WTC11 (cell line): ENCODE measurements around the gene TPCN2. TPM values are rescaled to one million over a fixed set of nuclear protein-coding genes. Genes with fewer than 3 reads are reported as not detected.

ENCODE experiments used
- ATAC-seq: fragments of 200-7000 bp; cut with Tn5 transposase; 2 replicates; pipeline ENCODE4 v1.10.0; 2021; ENCODE audit warnings: mild to moderate bottlenecking, moderate library complexity
- CTCF ChIA-PET: fragments of 300-600 bp; sonication (Branson Sonifier 250); formaldehyde crosslinking; loops from one replicate; lab custom pipeline; 2021; ENCODE audit warnings: antibody characterized with exemption; lab: Charles Lee
- POLR2A ChIA-PET: fragments of 350-600 bp; sonication (Branson Sonifier 250); formaldehyde crosslinking; loops from one replicate; lab custom pipeline; 2021; ENCODE audit warnings: antibody characterized with exemption; lab: Charles Lee
- DNase-seq: peaks from one replicate; pipeline ENCODE4 v3.0.0; 2021; ENCODE audit warnings: low spot score
- H3K27ac Mint-ChIP-seq: 2 replicates; pipeline ENCODE4 v1.8.0; 2021; ENCODE audit warnings: mixed read lengths
- H3K27me3 Mint-ChIP-seq: 2 replicates; pipeline ENCODE4 v1.8.0; 2021; ENCODE audit warnings: low read depth, mild to moderate bottlenecking, moderate library complexity, mixed read lengths
- H3K36me3 Mint-ChIP-seq: 2 replicates; pipeline ENCODE4 v1.8.0; 2021; ENCODE audit warnings: mixed read lengths
- H3K4me1 Mint-ChIP-seq: 2 replicates; pipeline ENCODE4 v1.8.0; 2022; ENCODE audit warnings: mixed read lengths
- H3K4me3 Mint-ChIP-seq: 2 replicates; pipeline ENCODE4 v1.8.0; 2021; ENCODE audit warnings: mild to moderate bottlenecking, moderate library complexity, mixed read lengths
- H3K9me3 Mint-ChIP-seq: 2 replicates; pipeline ENCODE4 v1.8.0; 2021; ENCODE audit warnings: mixed read lengths
- CREB1 ChIP-seq: sonication (generic); formaldehyde crosslinking; IDR thresholded peaks from 2 replicates; pipeline ENCODE4 v1.8.0; 2023; ENCODE audit warnings: mild to moderate bottlenecking, missing genetic modification reagents
- FOXJ3 ChIP-seq: sonication (generic); formaldehyde crosslinking; IDR thresholded peaks from 2 replicates; pipeline ENCODE4 v1.9.0; 2021; ENCODE audit warnings: missing genetic modification reagents, mild to moderate bottlenecking, borderline replicate concordance
- GTF2I ChIP-seq: fragments of 250-450 bp; sonication (Bioruptor Pico); conservative IDR thresholded peaks from 2 replicates; pipeline ENCODE4 v1.4.0; 2021; ENCODE audit warnings: mild to moderate bottlenecking
- IRF2 ChIP-seq: sonication (generic); formaldehyde crosslinking; IDR thresholded peaks from 2 replicates; pipeline ENCODE4 v1.8.0; 2022; ENCODE audit warnings: low read depth, missing genetic modification reagents, borderline replicate concordance
- JUN ChIP-seq: sonication (generic); formaldehyde crosslinking; IDR thresholded peaks from 2 replicates; pipeline ENCODE4 v1.8.0; 2023; ENCODE audit warnings: mild to moderate bottlenecking, missing genetic modification reagents
- NFYB ChIP-seq: sonication (generic); formaldehyde crosslinking; conservative IDR thresholded peaks from 2 replicates; pipeline ENCODE4 v1.8.0; 2022; ENCODE audit warnings: low read depth, missing genetic modification reagents
- OVOL2 ChIP-seq: fragments of 250-450 bp; sonication (Bioruptor Pico); IDR thresholded peaks from 2 replicates; pipeline ENCODE4 v1.9.0; 2021; ENCODE audit warnings: mild to moderate bottlenecking, borderline replicate concordance
- SMAD3 ChIP-seq: sonication (generic); formaldehyde crosslinking; IDR thresholded peaks from 2 replicates; pipeline ENCODE4 v1.8.0; 2022; ENCODE audit warnings: missing genetic modification reagents, mild to moderate bottlenecking, borderline replicate concordance
- SMAD4 ChIP-seq: sonication (generic); formaldehyde crosslinking; IDR thresholded peaks from 2 replicates; pipeline ENCODE4 v1.8.0; 2022; ENCODE audit warnings: mild to moderate bottlenecking, missing genetic modification reagents
- TEAD4 ChIP-seq: sonication (generic); formaldehyde crosslinking; IDR thresholded peaks from 2 replicates; pipeline ENCODE4 v1.8.0; 2022; ENCODE audit warnings: mild to moderate bottlenecking, missing genetic modification reagents
- ZNF317 ChIP-seq: sonication (generic); formaldehyde crosslinking; IDR thresholded peaks from 2 replicates; pipeline ENCODE4 v1.8.1; 2023; ENCODE audit warnings: low read depth, mild to moderate bottlenecking, moderate library complexity, missing genetic modification reagents, borderline replicate concordance
- ZNF671 ChIP-seq: fragments of 250-450 bp; sonication (Bioruptor Pico); IDR thresholded peaks from 2 replicates; pipeline ENCODE4 v1.8.0; 2021; ENCODE audit warnings: mild to moderate bottlenecking
- total RNA-seq: library from RNA; stranded (reverse); gene quantifications from 3 replicates; pipeline ENCODE4 v1.2.3, GENCODE V29; 2021
- TF ChIP-seq, protein P1 (sequence below): sonication (generic); formaldehyde crosslinking; conservative IDR thresholded peaks from 2 replicates; pipeline ENCODE4 v1.8.1; 2023; ENCODE audit warnings: mild to moderate bottlenecking, low read depth, missing genetic modification reagents, moderate library complexity
- TF ChIP-seq, protein P2 (sequence below): fragments of 250-450 bp; sonication (Bioruptor Pico); conservative IDR thresholded peaks from 2 replicates; pipeline ENCODE4 v1.9.0; 2021; ENCODE audit warnings: mild to moderate bottlenecking
- TF ChIP-seq, protein P3 (sequence below): sonication (generic); formaldehyde crosslinking; IDR thresholded peaks from 2 replicates; pipeline ENCODE4 v1.8.1; 2022; ENCODE audit warnings: mild to moderate bottlenecking, missing genetic modification reagents, moderate library complexity, borderline replicate concordance
- TF ChIP-seq, protein P4 (sequence below): sonication (generic); formaldehyde crosslinking; IDR thresholded peaks from 2 replicates; pipeline ENCODE4 v1.8.0; 2022; ENCODE audit warnings: mild to moderate bottlenecking, missing genetic modification reagents

TPCN2 gene
- total RNA-seq, 1 experiment from 2014 or later = 24.6 TPM

DNA sequence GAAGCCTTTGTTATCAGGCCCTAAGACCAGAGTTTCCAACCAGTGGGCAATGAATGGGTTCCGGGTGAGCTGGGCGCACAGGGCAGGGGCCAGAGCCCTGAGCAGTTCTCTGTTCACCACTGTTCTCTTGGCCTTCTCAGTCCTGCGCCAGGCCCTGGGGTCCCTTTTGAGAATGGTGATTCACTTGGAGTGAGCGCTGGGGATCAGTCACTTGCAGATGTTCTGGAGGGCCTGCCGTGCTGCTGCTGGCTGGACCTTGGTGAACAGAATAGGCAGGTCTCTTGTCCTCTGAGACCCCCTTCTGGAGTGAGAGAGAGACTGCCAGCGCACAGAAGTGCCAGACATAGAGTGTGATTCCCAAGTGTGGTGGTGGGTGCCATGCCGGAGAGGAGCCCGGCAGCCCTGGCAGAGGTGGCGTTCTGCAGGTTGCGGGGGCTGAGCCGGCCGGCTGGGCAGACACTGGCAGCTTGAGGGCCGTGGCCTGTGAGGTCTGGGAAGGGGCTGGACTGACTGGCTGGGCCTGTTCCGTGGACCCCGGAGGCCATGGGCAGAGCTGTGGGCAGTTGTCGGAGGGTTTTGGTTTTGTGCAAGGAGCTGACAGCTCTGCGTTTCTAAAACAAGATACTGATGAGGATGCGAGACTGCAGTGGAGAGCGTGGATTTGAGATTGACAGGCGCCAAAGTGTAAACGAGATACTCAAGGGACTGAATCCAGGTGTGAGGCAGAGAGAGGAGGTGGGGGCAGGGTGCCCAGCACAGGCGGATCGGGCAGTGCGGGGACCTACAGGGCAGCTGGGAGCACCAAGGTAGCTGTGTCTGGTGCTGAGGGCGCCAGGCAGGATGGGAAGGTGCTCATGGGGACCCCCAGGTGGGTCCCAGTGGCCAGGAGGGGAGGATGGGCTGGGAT lies 12.3 kb downstream of the TPCN2 start:
- Mint-ChIP-seq H3K9me3 (no peaks in the 10 kb centered on the region), H3K27ac (peak overlapping the region; percentile 89), H3K27me3 (no peaks in the 10 kb centered on the region), H3K4me1 (no peaks in the 10 kb centered on the region), H3K36me3 (no peaks in the 10 kb centered on the region), H3K4me3 (no peak overlapping the region)
- POLR2A ChIA-PET = interaction anchor here (0.5 kb wide), 1 partner anchor 92 kb away, joined by 10 read pairs; no protein-coding TSS in a partner anchor
- TF ChIP-seq, protein P1, sequence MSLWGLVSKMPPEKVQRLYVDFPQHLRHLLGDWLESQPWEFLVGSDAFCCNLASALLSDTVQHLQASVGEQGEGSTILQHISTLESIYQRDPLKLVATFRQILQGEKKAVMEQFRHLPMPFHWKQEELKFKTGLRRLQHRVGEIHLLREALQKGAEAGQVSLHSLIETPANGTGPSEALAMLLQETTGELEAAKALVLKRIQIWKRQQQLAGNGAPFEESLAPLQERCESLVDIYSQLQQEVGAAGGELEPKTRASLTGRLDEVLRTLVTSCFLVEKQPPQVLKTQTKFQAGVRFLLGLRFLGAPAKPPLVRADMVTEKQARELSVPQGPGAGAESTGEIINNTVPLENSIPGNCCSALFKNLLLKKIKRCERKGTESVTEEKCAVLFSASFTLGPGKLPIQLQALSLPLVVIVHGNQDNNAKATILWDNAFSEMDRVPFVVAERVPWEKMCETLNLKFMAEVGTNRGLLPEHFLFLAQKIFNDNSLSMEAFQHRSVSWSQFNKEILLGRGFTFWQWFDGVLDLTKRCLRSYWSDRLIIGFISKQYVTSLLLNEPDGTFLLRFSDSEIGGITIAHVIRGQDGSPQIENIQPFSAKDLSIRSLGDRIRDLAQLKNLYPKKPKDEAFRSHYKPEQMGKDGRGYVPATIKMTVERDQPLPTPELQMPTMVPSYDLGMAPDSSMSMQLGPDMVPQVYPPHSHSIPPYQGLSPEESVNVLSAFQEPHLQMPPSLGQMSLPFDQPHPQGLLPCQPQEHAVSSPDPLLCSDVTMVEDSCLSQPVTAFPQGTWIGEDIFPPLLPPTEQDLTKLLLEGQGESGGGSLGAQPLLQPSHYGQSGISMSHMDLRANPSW (CRISPR knock-in tag) = no peak
- TF ChIP-seq, protein P2, sequence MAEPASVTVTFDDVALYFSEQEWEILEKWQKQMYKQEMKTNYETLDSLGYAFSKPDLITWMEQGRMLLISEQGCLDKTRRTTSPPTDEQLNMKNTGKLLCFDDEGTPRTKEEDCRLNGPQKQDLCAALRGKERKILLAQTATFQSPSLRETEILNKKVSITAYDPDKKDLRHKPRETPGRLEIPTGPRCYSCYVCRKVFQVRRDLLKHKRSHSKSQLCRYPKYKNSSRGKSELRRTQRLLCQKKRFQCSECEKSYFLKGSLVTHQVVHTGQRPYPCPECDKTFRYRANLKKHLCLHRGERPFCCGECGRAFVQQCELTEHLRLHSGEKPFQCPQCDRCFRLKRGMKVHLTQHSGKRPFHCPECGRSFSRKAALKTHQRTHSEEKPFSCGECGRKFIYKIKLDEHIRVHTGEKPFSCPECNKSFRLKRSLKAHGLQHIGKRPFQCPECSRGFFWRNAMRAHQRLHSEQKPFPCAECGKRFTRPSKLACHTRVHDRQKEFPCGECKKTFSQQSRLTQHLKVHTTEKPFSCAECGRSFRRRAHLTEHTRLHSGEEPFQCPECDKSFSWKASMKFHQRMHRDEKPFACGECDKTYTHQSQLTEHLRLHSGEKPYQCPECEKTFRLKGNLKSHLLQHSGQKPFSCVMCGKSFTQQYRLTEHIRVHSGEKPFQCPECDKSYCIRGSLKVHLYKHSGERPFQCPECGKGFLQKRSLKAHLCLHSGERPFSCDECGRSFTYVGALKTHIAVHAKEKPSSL (CRISPR knock-in tag) = no peak
- TF ChIP-seq ZNF671 (CRISPR knock-in tag) (no peak), OVOL2 (CRISPR knock-in tag) (no peak)
- ATAC-seq (no peak; the same call in 1 of the 2 replicates), DNase-seq (no peak)
- CTCF ChIA-PET = no interaction called here

DNA sequence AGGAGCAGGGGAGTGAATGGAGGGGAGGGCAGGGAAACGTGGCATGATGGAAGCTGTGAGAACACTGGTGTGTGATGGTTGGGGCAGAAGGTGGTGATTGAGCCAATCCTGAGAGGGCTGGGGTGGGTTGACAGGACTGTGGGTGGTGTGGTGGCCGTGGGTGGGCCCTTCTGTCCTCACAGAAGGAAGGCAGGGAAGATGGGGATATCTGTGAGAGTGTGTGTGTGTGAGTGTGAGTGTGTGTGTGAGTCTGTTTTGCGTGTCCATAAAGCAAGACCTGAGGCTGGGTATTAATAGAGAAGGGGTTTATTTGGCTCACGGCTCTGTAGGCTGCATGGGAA lies 13.0 kb downstream of the TPCN2 start:
- ChIA-PET CTCF (no interaction called here), POLR2A (no interaction called here)
- DNase-seq (no peak), ATAC-seq (no peak)
- no peaks in the 10 kb centered on the region for H3K36me3 Mint-ChIP-seq
- H3K9me3 Mint-ChIP-seq = no peaks in the 10 kb centered on the region
- no peaks in the 10 kb centered on the region for H3K4me1 Mint-ChIP-seq
- H3K27ac Mint-ChIP-seq = no peak overlapping the region
- no peak overlapping the region for H3K4me3 Mint-ChIP-seq
- no peaks in the 10 kb centered on the region for H3K27me3 Mint-ChIP-seq
- no peak for TF ChIP-seq FOXJ3
- no peak for TF ChIP-seq CREB1 (CRISPR knock-in tag)
- no peak for TF ChIP-seq IRF2 (CRISPR knock-in tag)
- TF ChIP-seq JUN = no peak
- TF ChIP-seq, protein P3, sequence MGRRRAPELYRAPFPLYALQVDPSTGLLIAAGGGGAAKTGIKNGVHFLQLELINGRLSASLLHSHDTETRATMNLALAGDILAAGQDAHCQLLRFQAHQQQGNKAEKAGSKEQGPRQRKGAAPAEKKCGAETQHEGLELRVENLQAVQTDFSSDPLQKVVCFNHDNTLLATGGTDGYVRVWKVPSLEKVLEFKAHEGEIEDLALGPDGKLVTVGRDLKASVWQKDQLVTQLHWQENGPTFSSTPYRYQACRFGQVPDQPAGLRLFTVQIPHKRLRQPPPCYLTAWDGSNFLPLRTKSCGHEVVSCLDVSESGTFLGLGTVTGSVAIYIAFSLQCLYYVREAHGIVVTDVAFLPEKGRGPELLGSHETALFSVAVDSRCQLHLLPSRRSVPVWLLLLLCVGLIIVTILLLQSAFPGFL (CRISPR knock-in tag) = no peak
- TF ChIP-seq TEAD4 (CRISPR knock-in tag) = no peak
- TF ChIP-seq ZNF317 (CRISPR knock-in tag) = no peak
- no peak for TF ChIP-seq SMAD3
- no peak for TF ChIP-seq GTF2I

DNA sequence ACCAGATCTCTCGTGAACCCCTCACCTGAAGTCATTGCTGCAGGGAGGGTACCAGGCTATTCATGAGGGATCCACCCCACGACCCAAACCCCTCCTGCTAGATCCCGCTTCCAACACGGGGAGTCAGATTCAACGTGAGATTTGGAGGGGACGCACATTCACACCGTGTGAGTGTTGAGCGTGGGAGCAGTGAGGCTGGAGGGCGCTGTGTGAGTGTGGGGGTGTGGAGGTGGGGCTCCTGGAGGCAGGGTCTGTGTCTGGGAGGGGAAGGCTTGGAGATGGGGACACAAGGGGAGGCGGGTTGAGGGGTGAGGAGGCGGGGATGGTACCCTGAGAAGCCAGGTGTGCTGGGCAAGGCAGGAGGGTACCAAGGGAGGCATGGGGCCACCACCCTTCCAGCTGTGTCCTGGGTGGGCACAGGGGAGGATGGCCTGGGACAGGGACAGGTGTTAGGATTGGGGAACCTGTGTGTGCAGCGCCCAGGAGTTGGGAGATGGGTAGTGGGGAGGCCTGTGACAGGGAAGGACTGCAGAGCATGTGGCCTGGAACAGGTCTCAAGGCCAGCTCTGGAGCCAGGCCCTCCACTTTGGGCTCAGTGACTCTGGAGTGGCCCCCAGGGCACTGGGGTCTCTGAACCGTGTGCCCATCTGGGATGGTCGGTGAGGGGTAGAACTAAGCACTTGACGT lies 13.6 kb downstream of the TPCN2 start:
- TF ChIP-seq NFYB (no peak), SMAD4 (CRISPR knock-in tag) (no peak)
- TF ChIP-seq, protein P4, sequence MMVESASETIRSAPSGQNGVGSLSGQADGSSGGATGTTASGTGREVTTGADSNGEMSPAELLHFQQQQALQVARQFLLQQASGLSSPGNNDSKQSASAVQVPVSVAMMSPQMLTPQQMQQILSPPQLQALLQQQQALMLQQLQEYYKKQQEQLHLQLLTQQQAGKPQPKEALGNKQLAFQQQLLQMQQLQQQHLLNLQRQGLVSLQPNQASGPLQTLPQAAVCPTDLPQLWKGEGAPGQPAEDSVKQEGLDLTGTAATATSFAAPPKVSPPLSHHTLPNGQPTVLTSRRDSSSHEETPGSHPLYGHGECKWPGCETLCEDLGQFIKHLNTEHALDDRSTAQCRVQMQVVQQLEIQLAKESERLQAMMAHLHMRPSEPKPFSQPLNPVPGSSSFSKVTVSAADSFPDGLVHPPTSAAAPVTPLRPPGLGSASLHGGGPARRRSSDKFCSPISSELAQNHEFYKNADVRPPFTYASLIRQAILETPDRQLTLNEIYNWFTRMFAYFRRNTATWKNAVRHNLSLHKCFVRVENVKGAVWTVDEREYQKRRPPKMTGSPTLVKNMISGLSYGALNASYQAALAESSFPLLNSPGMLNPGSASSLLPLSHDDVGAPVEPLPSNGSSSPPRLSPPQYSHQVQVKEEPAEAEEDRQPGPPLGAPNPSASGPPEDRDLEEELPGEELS (CRISPR knock-in tag) = no peak
- Mint-ChIP-seq H3K36me3 (no peaks in the 10 kb centered on the region), H3K27me3 (no peaks in the 10 kb centered on the region), H3K4me3 (no peak overlapping the region), H3K4me1 (no peaks in the 10 kb centered on the region), H3K9me3 (no peaks in the 10 kb centered on the region), H3K27ac (no peak overlapping the region)
- ChIA-PET POLR2A (no interaction called here), CTCF (no interaction called here)
- ATAC-seq (no peak), DNase-seq (no peak)
